ENCODE data around the gene PHIP. TPM values are rescaled to one million over a fixed set of nuclear protein-coding genes. Genes with fewer than 3 reads are reported as not detected.

The PHIP gene
- total and polyA plus RNA-seq, 2 experiments from 2014 or later, result 48.0 to 65.4 TPM

DNA sequence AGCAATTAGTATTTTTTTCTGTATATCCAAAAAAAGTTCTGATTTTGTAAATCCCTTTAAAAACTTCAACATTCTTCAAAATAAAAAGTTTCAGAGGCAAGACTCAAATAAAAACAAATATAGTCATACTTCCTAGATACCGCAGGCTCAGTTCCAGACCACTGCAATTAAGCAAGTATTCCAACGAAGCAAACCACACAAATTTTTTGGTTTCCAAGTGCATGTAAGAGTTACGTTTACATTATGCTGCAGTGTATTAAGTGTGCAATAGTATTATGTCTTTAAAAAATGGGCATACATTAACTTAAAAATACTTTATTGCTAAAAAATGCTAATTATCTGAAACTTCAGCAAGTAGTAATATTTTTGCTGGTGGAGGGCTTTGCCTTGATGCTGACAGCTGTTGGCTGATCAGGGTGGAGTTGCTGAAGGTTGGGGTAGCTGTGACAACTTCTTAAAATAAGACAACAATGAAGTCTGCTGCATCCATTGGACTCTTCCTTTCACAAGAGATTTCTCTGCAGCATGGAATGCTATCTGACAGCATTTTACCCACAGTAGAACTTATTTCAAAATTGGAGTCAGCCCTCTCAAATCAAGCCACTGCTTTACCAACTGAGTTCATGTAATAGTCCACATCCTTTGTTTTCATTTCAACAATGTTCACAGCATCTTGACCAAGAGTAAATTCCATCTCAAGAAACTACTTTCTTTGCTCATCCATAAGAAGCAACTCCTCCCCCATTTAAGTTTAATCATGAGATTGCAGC is 46.0 kb downstream of the PHIP start (continued):
- TF ChIP-seq, protein P1, sequence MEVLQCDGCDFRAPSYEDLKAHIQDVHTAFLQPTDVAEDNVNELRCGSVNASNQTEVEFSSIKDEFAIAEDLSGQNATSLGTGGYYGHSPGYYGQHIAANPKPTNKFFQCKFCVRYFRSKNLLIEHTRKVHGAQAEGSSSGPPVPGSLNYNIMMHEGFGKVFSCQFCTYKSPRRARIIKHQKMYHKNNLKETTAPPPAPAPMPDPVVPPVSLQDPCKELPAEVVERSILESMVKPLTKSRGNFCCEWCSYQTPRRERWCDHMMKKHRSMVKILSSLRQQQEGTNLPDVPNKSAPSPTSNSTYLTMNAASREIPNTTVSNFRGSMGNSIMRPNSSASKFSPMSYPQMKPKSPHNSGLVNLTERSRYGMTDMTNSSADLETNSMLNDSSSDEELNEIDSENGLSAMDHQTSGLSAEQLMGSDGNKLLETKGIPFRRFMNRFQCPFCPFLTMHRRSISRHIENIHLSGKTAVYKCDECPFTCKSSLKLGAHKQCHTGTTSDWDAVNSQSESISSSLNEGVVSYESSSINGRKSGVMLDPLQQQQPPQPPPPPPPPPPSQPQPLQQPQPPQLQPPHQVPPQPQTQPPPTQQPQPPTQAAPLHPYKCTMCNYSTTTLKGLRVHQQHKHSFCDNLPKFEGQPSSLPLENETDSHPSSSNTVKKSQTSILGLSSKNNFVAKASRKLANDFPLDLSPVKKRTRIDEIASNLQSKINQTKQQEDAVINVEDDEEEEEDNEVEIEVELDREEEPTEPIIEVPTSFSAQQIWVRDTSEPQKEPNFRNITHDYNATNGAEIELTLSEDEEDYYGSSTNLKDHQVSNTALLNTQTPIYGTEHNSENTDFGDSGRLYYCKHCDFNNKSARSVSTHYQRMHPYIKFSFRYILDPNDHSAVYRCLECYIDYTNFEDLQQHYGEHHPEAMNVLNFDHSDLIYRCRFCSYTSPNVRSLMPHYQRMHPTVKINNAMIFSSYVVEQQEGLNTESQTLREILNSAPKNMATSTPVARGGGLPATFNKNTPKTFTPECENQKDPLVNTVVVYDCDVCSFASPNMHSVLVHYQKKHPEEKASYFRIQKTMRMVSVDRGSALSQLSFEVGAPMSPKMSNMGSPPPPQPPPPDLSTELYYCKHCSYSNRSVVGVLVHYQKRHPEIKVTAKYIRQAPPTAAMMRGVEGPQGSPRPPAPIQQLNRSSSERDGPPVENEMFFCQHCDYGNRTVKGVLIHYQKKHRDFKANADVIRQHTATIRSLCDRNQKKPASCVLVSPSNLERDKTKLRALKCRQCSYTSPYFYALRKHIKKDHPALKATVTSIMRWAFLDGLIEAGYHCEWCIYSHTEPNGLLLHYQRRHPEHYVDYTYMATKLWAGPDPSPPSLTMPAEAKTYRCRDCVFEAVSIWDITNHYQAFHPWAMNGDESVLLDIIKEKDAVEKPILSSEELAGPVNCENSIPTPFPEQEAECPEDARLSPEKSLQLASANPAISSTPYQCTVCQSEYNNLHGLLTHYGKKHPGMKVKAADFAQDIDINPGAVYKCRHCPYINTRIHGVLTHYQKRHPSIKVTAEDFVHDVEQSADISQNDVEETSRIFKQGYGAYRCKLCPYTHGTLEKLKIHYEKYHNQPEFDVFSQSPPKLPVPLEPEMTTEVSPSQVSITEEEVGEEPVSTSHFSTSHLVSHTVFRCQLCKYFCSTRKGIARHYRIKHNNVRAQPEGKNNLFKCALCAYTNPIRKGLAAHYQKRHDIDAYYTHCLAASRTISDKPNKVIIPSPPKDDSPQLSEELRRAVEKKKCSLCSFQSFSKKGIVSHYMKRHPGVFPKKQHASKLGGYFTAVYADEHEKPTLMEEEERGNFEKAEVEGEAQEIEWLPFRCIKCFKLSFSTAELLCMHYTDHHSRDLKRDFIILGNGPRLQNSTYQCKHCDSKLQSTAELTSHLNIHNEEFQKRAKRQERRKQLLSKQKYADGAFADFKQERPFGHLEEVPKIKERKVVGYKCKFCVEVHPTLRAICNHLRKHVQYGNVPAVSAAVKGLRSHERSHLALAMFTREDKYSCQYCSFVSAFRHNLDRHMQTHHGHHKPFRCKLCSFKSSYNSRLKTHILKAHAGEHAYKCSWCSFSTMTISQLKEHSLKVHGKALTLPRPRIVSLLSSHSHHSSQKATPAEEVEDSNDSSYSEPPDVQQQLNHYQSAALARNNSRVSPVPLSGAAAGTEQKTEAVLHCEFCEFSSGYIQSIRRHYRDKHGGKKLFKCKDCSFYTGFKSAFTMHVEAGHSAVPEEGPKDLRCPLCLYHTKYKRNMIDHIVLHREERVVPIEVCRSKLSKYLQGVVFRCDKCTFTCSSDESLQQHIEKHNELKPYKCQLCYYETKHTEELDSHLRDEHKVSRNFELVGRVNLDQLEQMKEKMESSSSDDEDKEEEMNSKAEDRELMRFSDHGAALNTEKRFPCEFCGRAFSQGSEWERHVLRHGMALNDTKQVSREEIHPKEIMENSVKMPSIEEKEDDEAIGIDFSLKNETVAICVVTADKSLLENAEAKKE (CRISPR knock-in tag; IDR thresholded peaks at IDR 0.05), result no peak
- no peak for TF ChIP-seq EZH2 (IDR thresholded peaks at IDR 0.05; ENCODE audit: low read depth, unreplicated experiment)
- TF ChIP-seq, protein P2, sequence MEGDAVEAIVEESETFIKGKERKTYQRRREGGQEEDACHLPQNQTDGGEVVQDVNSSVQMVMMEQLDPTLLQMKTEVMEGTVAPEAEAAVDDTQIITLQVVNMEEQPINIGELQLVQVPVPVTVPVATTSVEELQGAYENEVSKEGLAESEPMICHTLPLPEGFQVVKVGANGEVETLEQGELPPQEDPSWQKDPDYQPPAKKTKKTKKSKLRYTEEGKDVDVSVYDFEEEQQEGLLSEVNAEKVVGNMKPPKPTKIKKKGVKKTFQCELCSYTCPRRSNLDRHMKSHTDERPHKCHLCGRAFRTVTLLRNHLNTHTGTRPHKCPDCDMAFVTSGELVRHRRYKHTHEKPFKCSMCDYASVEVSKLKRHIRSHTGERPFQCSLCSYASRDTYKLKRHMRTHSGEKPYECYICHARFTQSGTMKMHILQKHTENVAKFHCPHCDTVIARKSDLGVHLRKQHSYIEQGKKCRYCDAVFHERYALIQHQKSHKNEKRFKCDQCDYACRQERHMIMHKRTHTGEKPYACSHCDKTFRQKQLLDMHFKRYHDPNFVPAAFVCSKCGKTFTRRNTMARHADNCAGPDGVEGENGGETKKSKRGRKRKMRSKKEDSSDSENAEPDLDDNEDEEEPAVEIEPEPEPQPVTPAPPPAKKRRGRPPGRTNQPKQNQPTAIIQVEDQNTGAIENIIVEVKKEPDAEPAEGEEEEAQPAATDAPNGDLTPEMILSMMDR (conservative IDR thresholded peaks at IDR 0.05; ENCODE audit: low read depth in 2 of 2), result no peak

DNA sequence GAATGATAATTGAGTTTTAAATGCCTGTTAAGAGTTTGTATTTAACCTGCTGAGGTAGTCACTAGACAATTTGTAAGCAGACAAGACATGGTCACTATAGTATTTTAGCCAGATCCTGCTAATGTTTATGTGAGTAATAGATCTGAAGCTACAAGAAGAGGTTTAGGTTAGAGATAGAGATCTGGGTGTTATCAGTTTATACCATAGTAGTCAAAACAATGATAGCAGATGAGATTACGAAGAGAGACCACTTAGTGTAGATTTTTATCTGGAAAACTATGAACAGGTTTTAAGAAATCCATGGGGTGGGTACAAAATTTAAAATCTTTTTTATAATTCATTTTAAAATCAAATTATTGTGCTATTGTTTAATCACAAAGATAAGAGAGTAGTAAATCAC is 47.5 kb downstream of the PHIP start:
- Histone ChIP-seq H3K36me3 (ENCODE audit: insufficient read depth) (no peaks in the 10 kb centered on the region), H3F3A (replicated peaks; ENCODE audit: low read depth) (no peaks in the 10 kb centered on the region), H3K27ac (ENCODE audit: low read depth) (no peak overlapping the region), H3K4me1 (ENCODE audit: insufficient read depth) (no peaks in the 10 kb centered on the region), H2AFZ (no peak overlapping the region), H3K9me2 (ENCODE audit: insufficient read depth) (no peaks in the 10 kb centered on the region), H3K4me2 (no peak overlapping the region), H3K4me3 (no peak overlapping the region), H3K27me3 (ENCODE audit: insufficient read depth) (no peaks in the 10 kb centered on the region), H4K20me1 (replicated peaks; ENCODE audit: insufficient read depth) (peaks cover 6% of the 10 kb centered on the region), H3K79me2 (replicated peaks; ENCODE audit: insufficient read depth) (peaks cover 83% of the 10 kb centered on the region)
- ATAC-seq, result no peak
- no peak for DNase-seq (ENCODE audit: low spot score)
- Mint-ChIP-seq H3K36me3 (ENCODE audit: low read depth) (peaks cover 19% of the 10 kb centered on the region), H3K4me1 (peaks cover 11% of the 10 kb centered on the region), H3K27me3 (ENCODE audit: insufficient read depth, low read depth, poor library complexity) (no peaks in the 10 kb centered on the region), H3K4me3 (no peak overlapping the region), H3K27ac (peak overlapping the region; percentile 37; the same call in 1 of the 2 replicates), H3K9me3 (no peaks in the 10 kb centered on the region)
- no peak for TF ChIP-seq NANOG (IDR thresholded peaks at IDR 0.05; ENCODE audit: borderline replicate concordance)
